Loucy (cell line): ENCODE measurements around the gene CAMK1G.

ENCODE experiments used
- EZH2phosphoT487 ChIP-seq: fragments of 200-600 bp; IDR thresholded peaks from 2 replicates; pipeline ENCODE4 v1.6.1; 2018; ENCODE audit warnings: antibody characterized with exemption, mild to moderate bottlenecking, moderate library complexity, borderline replicate concordance
- TF ChIP-seq, protein P1 (sequence below): fragments of 200-600 bp; sonication (generic); conservative IDR thresholded peaks from 2 replicates; pipeline ENCODE4 v1.5.1; 2014; ENCODE audit warnings: mild to moderate bottlenecking, antibody characterized with exemption, low read length

DNA sequence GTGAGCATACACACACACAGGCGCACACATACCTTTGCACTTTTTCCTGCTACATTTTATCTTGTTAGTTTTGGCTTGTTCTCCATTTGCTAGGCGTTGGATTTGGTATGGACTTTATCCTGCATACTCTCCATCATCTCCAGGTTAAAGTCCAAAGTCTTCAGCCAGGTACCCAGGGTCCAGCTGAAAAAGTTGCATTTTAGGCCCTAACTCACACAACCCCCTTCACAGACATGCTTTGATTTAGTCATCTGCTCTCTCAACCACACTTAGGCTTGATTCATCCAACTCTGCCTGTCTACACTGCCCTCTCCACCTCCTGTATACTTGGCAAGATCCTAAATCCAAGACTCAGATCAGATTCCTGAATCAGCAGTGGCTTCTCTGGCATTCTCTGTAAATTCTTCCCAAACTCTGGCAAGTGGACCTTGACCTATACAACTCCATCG is 79.4 kb downstream of the CAMK1G start:
- TF ChIP-seq, protein P1, sequence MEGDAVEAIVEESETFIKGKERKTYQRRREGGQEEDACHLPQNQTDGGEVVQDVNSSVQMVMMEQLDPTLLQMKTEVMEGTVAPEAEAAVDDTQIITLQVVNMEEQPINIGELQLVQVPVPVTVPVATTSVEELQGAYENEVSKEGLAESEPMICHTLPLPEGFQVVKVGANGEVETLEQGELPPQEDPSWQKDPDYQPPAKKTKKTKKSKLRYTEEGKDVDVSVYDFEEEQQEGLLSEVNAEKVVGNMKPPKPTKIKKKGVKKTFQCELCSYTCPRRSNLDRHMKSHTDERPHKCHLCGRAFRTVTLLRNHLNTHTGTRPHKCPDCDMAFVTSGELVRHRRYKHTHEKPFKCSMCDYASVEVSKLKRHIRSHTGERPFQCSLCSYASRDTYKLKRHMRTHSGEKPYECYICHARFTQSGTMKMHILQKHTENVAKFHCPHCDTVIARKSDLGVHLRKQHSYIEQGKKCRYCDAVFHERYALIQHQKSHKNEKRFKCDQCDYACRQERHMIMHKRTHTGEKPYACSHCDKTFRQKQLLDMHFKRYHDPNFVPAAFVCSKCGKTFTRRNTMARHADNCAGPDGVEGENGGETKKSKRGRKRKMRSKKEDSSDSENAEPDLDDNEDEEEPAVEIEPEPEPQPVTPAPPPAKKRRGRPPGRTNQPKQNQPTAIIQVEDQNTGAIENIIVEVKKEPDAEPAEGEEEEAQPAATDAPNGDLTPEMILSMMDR, result no peak
- TF ChIP-seq EZH2phosphoT487, result no peak
